Renal cortex interstitium (tissue), 15 donors: ENCODE results near the gene ST8SIA3. TPM values are rescaled to one million over a fixed set of nuclear protein-coding genes. Genes with fewer than 3 reads are reported as not detected.

ENCODE experiments used
- DNase-seq, 11 donors: peaks; one replicate each; pipeline ENCODE4 v3.0.0-alpha.2; 2013; ENCODE audit warnings: low read depth in 9 of 11, low spot score in 4 of 11; ENCODE audit errors: extremely low read depth in 1 of 11
- long read RNA-seq, 16 experiments: transcript quantifications; one replicate each; lab custom pipeline, GENCODE V29; 2026
- polyA plus RNA-seq, 3 donors: library from polyadenylated mRNA; unstranded; fragments of 120-200 nt; gene quantifications; one replicate each; pipeline ENCODE4 v1.2.1, GENCODE V29; 2013; ENCODE audit not compliant: insufficient read length in 3 of 3

Gene ST8SIA3, protein sequence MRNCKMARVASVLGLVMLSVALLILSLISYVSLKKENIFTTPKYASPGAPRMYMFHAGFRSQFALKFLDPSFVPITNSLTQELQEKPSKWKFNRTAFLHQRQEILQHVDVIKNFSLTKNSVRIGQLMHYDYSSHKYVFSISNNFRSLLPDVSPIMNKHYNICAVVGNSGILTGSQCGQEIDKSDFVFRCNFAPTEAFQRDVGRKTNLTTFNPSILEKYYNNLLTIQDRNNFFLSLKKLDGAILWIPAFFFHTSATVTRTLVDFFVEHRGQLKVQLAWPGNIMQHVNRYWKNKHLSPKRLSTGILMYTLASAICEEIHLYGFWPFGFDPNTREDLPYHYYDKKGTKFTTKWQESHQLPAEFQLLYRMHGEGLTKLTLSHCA
- polyA plus RNA-seq: under 1 TPM in 1 of 3 donors, not detected in 2; 0.07 TPM
- long read RNA-seq, donor 1: 0 reads
- long read RNA-seq, donor 2: 0 reads
- long read RNA-seq, donor 3: 0 reads
- long read RNA-seq, donor 4: 0 reads
- long read RNA-seq, donor 5: 0 reads
- long read RNA-seq, donor 6: 0 reads
- long read RNA-seq, donor 7: 0 reads
- long read RNA-seq, donor 8: 0 reads
- long read RNA-seq, donor 9: 0 reads
- long read RNA-seq, donor 10: 0 reads
- long read RNA-seq, donor 11: 0 reads
- long read RNA-seq, donor 12: 0 reads
- long read RNA-seq, donor 13: 0 reads
- long read RNA-seq, donor 14: 0 reads
- long read RNA-seq, donor 15: 0 reads
- long read RNA-seq, donor 16: 0 reads

DNA sequence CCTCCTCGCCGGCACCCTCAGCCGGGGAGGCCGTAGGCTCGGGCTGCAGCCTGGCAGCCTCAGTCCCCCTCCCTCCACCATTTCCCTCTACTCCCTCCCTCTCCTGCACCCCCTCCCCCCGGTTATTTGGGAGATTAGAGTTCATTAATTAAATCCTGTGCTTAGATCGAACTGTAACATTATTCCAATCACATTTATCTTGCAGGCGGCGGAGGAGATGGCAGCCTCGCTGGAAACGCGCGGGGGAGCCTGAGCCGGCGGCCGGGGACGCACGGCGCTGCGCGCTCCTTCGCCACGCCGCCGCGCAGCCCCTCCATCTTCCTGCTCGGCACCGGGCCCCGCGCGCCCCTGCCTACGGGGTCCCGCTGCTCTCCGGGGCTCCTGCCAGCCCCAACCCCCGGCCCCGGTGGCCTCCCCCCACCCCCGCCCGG is at the start of gene ST8SIA3:
ST8SIA3 (plus strand) TSS at position 287 of the 431 bp plus-strand sequence. CDS start 290 bp downstream, outside the sequence.
- no peak for DNase-seq

- no peak for DNase-seq
These were observed 40.9 kb upstream of the ST8SIA3 start for GRCh38 chr18:57311472-57311871.

- no peak for DNase-seq
These were observed 39.8 kb upstream of the ST8SIA3 start for GRCh38 chr18:57312346-57313144.

GRCh38 chr18:57320603-57321002 is 31.8 kb upstream of the ST8SIA3 start:
- DNase-seq: no peak

- no peak for DNase-seq
These were observed 26.7 kb upstream of the ST8SIA3 start for GRCh38 chr18:57325491-57326166.

- DNase-seq: no peak
These were observed 25.5 kb upstream of the ST8SIA3 start for GRCh38 chr18:57326718-57327323.

DNA sequence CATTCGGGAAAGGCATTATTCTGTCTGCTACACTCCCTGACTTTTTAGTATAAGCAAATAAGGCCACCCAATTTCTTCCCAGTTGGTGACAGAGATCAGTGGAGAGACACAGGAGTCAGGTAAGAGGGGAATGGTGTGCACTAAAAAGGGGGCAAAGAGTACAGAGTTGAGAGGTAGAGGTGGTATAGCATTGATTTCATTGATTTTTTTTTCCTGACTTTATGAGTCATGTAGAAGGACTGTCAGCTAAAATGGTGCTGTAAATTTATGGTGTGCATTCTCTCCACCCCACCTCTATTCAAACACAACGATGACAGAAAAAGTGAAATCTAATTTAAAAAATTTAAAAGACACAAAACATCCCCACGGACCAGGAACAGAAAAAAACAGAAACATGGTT is 23.7 kb upstream of the ST8SIA3 start:
- no peak for DNase-seq

- DNase-seq: no peak
These were observed 22.5 kb upstream of the ST8SIA3 start for GRCh38 chr18:57329856-57330255.

- DNase-seq: no peak
These were observed 20.6 kb upstream of the ST8SIA3 start for GRCh38 chr18:57331718-57332117.

- DNase-seq: no peak
These were observed 18.4 kb upstream of the ST8SIA3 start for GRCh38 chr18:57333940-57334339.

DNA sequence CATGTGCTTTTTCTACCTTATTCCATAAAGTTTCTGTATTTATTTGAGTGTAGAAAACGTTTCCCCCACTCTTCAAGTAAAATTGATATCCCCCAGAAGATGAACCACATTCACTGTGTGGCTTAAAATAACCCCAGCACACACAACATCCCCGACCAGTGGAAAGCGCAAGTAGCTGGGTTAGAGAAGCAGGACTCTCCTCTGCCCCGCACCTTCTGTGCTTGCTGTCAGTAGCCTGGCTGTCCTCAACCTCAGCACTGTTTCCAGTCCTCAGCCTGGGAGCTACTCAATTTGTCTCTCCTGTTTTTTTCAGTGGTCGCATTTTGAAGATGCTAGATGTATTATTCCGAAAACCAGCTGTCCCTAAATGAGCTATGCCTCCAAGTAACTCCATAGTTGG is 18.0 kb upstream of the ST8SIA3 start:
- DNase-seq: no peak

GRCh38 chr18:57336343-57336742 is 16.0 kb upstream of the ST8SIA3 start:
- no peak for DNase-seq

DNA sequence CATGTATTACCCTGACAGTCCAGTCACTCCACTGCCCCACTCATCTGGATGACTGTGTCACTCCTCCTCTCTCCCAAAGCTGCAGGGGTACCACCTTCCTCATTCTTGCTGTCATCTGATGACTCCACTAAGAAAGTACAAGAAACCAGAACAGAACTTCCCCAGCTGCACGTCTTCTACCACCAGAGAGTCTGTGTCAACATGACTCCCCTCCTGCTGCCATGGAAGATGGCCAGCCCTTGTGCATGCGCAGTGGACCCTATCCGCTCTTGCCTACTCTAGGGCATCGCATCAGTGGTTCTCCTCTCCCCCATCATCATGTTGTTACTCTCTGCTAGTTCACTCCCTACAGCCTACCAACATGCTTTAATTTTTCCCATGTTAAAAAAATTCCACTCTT is 14.5 kb upstream of the ST8SIA3 start:
- no peak for DNase-seq

GRCh38 chr18:57343833-57344232 is 8.5 kb upstream of the ST8SIA3 start:
- no peak for DNase-seq

DNA sequence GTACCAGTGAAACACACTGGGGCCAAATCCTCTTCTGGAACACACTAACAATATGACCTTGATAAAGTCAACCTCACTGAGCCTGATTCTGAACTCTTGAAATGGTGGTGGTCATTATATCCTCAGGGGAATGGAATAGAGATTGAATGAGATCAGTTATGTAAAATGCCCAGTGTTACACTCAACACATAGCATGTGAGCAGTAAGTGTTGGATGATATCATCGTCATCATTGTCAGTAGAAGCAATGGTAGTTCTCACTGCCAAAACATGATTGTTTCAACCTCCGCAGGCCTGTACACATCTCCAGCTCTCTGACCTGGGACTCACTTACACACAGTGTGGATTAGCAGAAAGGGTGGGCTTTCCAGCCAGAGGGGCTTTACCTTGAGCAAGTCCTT is 5.5 kb upstream of the ST8SIA3 start:
- no peak for DNase-seq

- DNase-seq: no peak
These were observed 4.6 kb upstream of the ST8SIA3 start for GRCh38 chr18:57347784-57348183.

GRCh38 chr18:57352761-57353136 is 392 bp downstream of the ST8SIA3 start:
- no peak for DNase-seq

DNA sequence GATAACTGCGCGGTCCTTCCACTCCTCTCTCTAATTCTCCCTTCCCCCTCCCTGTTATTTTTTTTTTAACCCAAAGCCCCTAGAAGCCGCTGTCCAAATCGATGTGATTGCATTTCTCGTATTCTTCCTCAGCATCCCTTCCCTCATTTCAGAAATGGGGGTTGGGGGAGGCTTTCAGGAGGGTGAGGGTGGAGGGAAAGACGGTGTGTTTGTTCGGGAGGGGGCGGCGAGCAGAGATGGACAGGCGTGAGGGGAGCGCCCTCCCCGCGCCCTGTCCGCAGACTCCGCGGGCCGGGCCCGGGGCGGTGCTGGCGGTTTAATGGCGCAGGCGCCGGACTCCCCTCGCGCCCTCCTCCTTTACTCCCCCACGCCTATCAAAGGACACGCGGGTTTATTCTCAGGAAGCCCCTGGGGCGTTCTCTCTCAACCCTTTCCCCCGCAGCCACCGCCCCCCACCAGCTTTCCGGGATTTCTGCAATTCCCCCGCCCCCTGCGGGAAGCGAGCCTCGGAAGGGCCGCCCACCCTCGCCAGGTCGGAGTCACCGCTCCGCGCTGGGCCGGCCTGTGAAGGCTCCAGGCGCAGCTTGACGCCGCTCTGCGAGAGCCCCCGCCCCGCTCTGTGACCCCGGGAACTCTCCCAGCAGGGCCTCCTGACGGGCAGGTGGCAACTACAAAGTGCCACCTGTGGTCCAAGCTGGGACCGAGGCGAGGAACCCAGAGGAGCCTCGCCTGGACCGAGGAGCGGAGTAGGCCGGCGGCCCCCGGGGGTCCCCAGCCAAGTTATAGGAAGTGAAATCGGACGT is 981 bp downstream of the ST8SIA3 start:
- DNase-seq: peak in 1 of 11 donors; percentile 7
